ENCODE data around the gene DLG2. TPM values are rescaled to one million over a fixed set of nuclear protein-coding genes. Genes with fewer than 3 reads are reported as not detected.

The DLG2 gene
- total RNA-seq, 1 donor from 2014 or later, result 7.2 TPM

- Histone ChIP-seq H3K4me3 (no peak overlapping the region), H3K27ac (no peak overlapping the region), H3K27me3 (ENCODE audit: low read depth) (no peaks in the 10 kb centered on the region), H3K4me1 (no peaks in the 10 kb centered on the region), H3K36me3 (no peaks in the 10 kb centered on the region), H3K9me3 (no peaks in the 10 kb centered on the region)
- DNase-seq (no peak), ATAC-seq (no peak)
- intact Hi-C loops (cut with DNase I), result no loop called here
- TF ChIP-seq CTCF (IDR thresholded peaks at IDR 0.05), result no peak
Measured at GRCh38 chr11:83629775-83630174, 1997.4 kb downstream of the DLG2 start.

GRCh38 chr11:83628622-83629355, 1998.4 kb downstream of the DLG2 start:
- no peaks in the 10 kb centered on the region for H3K27me3 ChIP-seq (ENCODE audit: low read depth)
- no peaks in the 10 kb centered on the region for H3K36me3 ChIP-seq
- DNase-seq (no peak), ATAC-seq (no peak)
- intact Hi-C loops (cut with DNase I), result no loop called here
- no peak for TF ChIP-seq CTCF (IDR thresholded peaks at IDR 0.05)
- H3K27ac ChIP-seq, result no peak overlapping the region
- H3K4me1 ChIP-seq, result no peaks in the 10 kb centered on the region
- H3K9me3 ChIP-seq, result no peaks in the 10 kb centered on the region
- no peak overlapping the region for H3K4me3 ChIP-seq

- ATAC-seq (no peak), DNase-seq (no peak)
- TF ChIP-seq CTCF (IDR thresholded peaks at IDR 0.05), result no peak
- intact Hi-C loops (cut with DNase I), result no loop called here
- no peaks in the 10 kb centered on the region for H3K36me3 ChIP-seq
- H3K4me3 ChIP-seq, result no peak overlapping the region
- no peak overlapping the region for H3K27ac ChIP-seq
- no peaks in the 10 kb centered on the region for H3K9me3 ChIP-seq
- no peaks in the 10 kb centered on the region for H3K4me1 ChIP-seq
- H3K27me3 ChIP-seq (ENCODE audit: low read depth), result no peaks in the 10 kb centered on the region
Measured at GRCh38 chr11:83625336-83625735, 2001.8 kb downstream of the DLG2 start.

- H3K27ac ChIP-seq, result no peak overlapping the region
- DNase-seq (no peak), ATAC-seq (no peak)
- no peaks in the 10 kb centered on the region for H3K9me3 ChIP-seq
- H3K36me3 ChIP-seq, result no peaks in the 10 kb centered on the region
- H3K27me3 ChIP-seq (ENCODE audit: low read depth), result no peaks in the 10 kb centered on the region
- no peaks in the 10 kb centered on the region for H3K4me1 ChIP-seq
- intact Hi-C loops (cut with DNase I), result no loop called here
- TF ChIP-seq CTCF (IDR thresholded peaks at IDR 0.05), result no peak
- no peak overlapping the region for H3K4me3 ChIP-seq
Measured at GRCh38 chr11:83617671-83618070, 2009.5 kb downstream of the DLG2 start.

GRCh38 chr11:83613767-83614121, 2013.4 kb downstream of the DLG2 start:
- no peaks in the 10 kb centered on the region for H3K4me1 ChIP-seq
- no peak overlapping the region for H3K4me3 ChIP-seq
- no peaks in the 10 kb centered on the region for H3K9me3 ChIP-seq
- intact Hi-C loops (cut with DNase I), result no loop called here
- TF ChIP-seq CTCF (IDR thresholded peaks at IDR 0.05), result no peak
- no peaks in the 10 kb centered on the region for H3K27me3 ChIP-seq (ENCODE audit: low read depth)
- no peak overlapping the region for H3K27ac ChIP-seq
- DNase-seq (no peak), ATAC-seq (no peak)
- H3K36me3 ChIP-seq, result no peaks in the 10 kb centered on the region
